Smooth muscle cell (in vitro differentiated cells): ENCODE data around the gene ADAT3. TPM values are rescaled to one million over a fixed set of nuclear protein-coding genes. Genes with fewer than 3 reads are reported as not detected.

ENCODE experiments used
- DNase-seq: peaks from one replicate; lab custom pipeline; 2025; ENCODE audit not compliant: unreplicated experiment; lab: John Stamatoyannopoulos, UW
- H2AFZ ChIP-seq: fragments of 200-600 bp; sonication (generic); 2 replicates; pipeline ENCODE4 v1.6.0; 2016; ENCODE audit warnings: antibody characterized with exemption, low read depth, mild to moderate bottlenecking
- H3F3A ChIP-seq: fragments of 200-600 bp; sonication (generic); 2 replicates; pipeline ENCODE4 v1.6.0; 2017; ENCODE audit warnings: antibody characterized with exemption, low read depth
- H3K27ac ChIP-seq: fragments of 200-600 bp; sonication (generic); 2 replicates; pipeline ENCODE4 v1.5.1; 2016; ENCODE audit warnings: low read depth, mild to moderate bottlenecking
- H3K27me3 ChIP-seq: fragments of 200-600 bp; sonication (generic); 2 replicates; pipeline ENCODE4 v1.6.1; 2016; ENCODE audit warnings: low read depth, mild to moderate bottlenecking
- H3K36me3 ChIP-seq: fragments of 200-600 bp; sonication (generic); 2 replicates; pipeline ENCODE4 v1.5.1; 2016; ENCODE audit warnings: low read depth
- H3K4me1 ChIP-seq: fragments of 200-600 bp; sonication (generic); 2 replicates; pipeline ENCODE4 v1.5.1; 2016; ENCODE audit warnings: low read depth
- H3K4me2 ChIP-seq: fragments of 200-600 bp; sonication (generic); 2 replicates; pipeline ENCODE4 v1.6.0; 2016; ENCODE audit warnings: mild to moderate bottlenecking
- H3K4me3 ChIP-seq: fragments of 200-600 bp; sonication (generic); 2 replicates; pipeline ENCODE4 v1.5.1; 2016; ENCODE audit warnings: mild to moderate bottlenecking
- H3K79me2 ChIP-seq: fragments of 200-600 bp; sonication (generic); 2 replicates; pipeline ENCODE4 v1.6.0; 2016; ENCODE audit warnings: low read depth, mild to moderate bottlenecking
- H3K9ac ChIP-seq: fragments of 200-600 bp; sonication (generic); 2 replicates; pipeline ENCODE4 v1.6.0; 2016; ENCODE audit warnings: low read depth
- H3K9me3 ChIP-seq: fragments of 200-600 bp; sonication (generic); replicated peaks from 2 replicates; pipeline ENCODE4 v1.5.1; 2016; ENCODE audit warnings: low read depth
- H4K20me1 ChIP-seq: fragments of 200-600 bp; sonication (generic); 2 replicates; pipeline ENCODE4 v1.6.0; 2016; ENCODE audit warnings: low read depth
- WGBS: methylation state at CpG from one replicate; pipeline ENCODE4 v1.1.7; 2016; ENCODE audit warnings: low lambda C conversion rate; 5-methylcytosine and 5-hydroxymethylcytosine counted together
- polyA plus RNA-seq: library from polyadenylated mRNA; unstranded; fragments of >200 nt; fragmentation: Nextera tagmentation; extraction: Ambion mirVana; gene quantifications from 2 replicates; pipeline ENCODE4 v1.2.1, GENCODE V29; 2016
- total RNA-seq: library from RNA; depleted of rRNA; stranded (reverse); fragments of >200 nt; gene quantifications from 2 replicates; pipeline ENCODE4 v1.2.3, GENCODE V29; 2014
- TF ChIP-seq, protein P1 (sequence below): fragments of 200-600 bp; sonication (generic); IDR thresholded peaks from 2 replicates; pipeline ENCODE4 v1.5.1; 2017; ENCODE audit warnings: borderline replicate concordance, mild to moderate bottlenecking, antibody characterized with exemption; ENCODE audit not compliant: insufficient read depth, poor library complexity, severe bottlenecking

Gene ADAT3
- total and polyA plus RNA-seq, 2 experiments from 2014 or later: 0.58 to 2.0 TPM

DNA sequence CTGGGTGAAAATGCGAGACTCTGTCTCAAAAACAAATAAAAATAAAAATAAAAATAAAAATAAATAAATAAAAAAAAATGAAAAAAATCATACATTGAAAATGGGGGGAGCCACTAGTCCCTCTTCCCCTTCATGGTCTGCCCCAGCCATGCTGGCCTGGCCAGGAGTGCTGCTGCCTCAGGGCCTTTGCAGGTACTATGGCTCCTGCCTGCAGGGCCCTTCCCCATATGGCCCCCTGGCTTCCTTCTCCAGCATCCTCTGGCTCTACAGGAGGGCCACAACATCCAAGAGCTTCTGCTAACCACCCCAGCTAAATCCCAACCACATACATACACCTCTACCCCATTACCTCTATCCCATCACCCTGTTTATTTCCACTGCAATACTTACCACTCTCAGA is 15.3 kb upstream of the ADAT3 start:
- H3K79me2 ChIP-seq: peaks cover 1% of the 10 kb centered on the region
- H3K4me3 ChIP-seq: no peak overlapping the region
- H3F3A ChIP-seq: peaks cover 5% of the 10 kb centered on the region
- no peaks in the 10 kb centered on the region for H3K36me3 ChIP-seq
- H3K4me1 ChIP-seq: peaks cover 9% of the 10 kb centered on the region
- H3K4me2 ChIP-seq: no peak overlapping the region
- 100% methylated on average over 1 of the region's 1 CpG for WGBS
- H3K27me3 ChIP-seq: no peaks in the 10 kb centered on the region
- no peaks in the 10 kb centered on the region for H3K9me3 ChIP-seq
- no peak for DNase-seq
- no peak overlapping the region for H2AFZ ChIP-seq
- TF ChIP-seq, protein P1, sequence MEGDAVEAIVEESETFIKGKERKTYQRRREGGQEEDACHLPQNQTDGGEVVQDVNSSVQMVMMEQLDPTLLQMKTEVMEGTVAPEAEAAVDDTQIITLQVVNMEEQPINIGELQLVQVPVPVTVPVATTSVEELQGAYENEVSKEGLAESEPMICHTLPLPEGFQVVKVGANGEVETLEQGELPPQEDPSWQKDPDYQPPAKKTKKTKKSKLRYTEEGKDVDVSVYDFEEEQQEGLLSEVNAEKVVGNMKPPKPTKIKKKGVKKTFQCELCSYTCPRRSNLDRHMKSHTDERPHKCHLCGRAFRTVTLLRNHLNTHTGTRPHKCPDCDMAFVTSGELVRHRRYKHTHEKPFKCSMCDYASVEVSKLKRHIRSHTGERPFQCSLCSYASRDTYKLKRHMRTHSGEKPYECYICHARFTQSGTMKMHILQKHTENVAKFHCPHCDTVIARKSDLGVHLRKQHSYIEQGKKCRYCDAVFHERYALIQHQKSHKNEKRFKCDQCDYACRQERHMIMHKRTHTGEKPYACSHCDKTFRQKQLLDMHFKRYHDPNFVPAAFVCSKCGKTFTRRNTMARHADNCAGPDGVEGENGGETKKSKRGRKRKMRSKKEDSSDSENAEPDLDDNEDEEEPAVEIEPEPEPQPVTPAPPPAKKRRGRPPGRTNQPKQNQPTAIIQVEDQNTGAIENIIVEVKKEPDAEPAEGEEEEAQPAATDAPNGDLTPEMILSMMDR: no peak
- H3K9ac ChIP-seq: no peak overlapping the region
- no peak overlapping the region for H3K27ac ChIP-seq
- peaks cover under 1% of the 10 kb centered on the region for H4K20me1 ChIP-seq

DNA sequence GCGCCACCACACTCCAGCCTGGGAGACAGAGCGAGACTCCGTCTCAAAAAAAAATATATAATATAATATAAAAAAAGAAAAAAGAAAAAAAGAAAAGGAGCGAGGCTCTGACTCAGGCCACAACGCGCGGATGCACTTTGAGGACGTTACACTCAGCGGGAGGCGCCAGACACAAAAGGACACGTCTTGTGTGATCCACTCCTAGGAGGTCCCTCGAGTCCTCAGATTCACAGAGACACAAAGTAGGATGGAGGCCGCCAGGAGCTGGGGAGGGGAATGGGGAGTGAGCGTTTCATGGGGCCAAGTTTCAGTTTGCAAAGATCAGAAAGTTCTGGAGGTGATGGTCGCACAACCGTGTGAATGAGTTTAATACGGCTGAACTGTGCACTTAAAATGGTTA is 11.4 kb upstream of the ADAT3 start:
- Histone ChIP-seq H3K4me3 (no peak overlapping the region), H3K4me1 (no peaks in the 10 kb centered on the region), H3K36me3 (no peaks in the 10 kb centered on the region), H3K9ac (no peak overlapping the region), H3K27ac (no peak overlapping the region), H4K20me1 (no peaks in the 10 kb centered on the region), H3K79me2 (no peaks in the 10 kb centered on the region), H3F3A (no peaks in the 10 kb centered on the region), H3K9me3 (no peaks in the 10 kb centered on the region), H3K4me2 (no peak overlapping the region), H2AFZ (no peak overlapping the region), H3K27me3 (no peaks in the 10 kb centered on the region)
- 80% methylated on average over 17 of the region's 17 CpGs for WGBS
- DNase-seq: no peak
- TF ChIP-seq, protein P1: no peak

DNA sequence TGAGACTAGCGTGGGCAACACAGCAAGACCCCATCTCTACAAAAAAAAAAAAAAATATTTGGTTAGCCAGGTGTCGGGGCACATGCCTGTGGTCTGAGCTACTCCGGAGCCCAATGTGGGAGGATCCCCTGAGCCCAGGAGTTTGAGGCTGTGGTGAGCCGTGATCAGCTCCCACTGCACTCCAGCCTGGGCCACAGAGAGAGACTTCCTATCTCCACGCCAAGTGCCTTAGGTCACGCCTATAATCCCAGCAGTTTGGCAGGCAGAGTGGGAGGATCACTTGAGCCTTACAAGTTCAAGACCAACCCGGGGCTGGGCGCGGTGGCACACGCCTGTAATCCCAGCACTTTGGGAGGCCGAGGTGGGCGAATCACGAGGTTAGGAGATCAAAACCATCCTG is 8.7 kb upstream of the ADAT3 start:
- TF ChIP-seq, protein P1: no peak
- Histone ChIP-seq H3K9ac (no peak overlapping the region), H3K4me1 (no peaks in the 10 kb centered on the region), H3K4me2 (no peak overlapping the region), H3K27me3 (no peaks in the 10 kb centered on the region), H3K79me2 (no peaks in the 10 kb centered on the region), H4K20me1 (no peaks in the 10 kb centered on the region), H3K9me3 (no peaks in the 10 kb centered on the region), H3F3A (no peaks in the 10 kb centered on the region), H3K36me3 (no peaks in the 10 kb centered on the region), H2AFZ (no peak overlapping the region), H3K4me3 (no peak overlapping the region), H3K27ac (no peak overlapping the region)
- 80% methylated on average over 13 of the region's 13 CpGs for WGBS
- DNase-seq: no peak

DNA sequence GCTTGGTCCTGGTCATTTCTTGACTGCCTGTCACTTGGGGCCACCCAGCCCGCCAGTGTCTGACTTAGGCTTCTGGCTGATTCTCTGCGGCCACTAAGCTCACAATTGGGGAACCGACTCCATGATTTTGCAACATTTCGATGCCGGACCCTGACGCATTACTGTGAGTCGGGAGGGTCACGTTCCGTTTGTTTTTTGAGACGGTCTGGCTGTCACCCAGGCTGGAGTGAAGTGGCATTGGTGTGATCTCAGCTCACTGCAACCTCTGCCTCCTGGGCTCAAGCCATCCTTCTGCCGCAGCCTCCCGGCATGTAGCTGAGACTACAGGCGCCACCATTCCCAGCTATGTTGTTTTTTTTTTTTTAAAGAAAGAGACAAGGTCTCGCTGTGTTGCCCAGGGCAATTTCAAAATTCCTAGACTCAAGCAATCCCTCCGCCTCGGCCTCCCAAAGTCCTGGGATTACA is 3.2 kb upstream of the ADAT3 start:
- no peaks in the 10 kb centered on the region for H4K20me1 ChIP-seq
- H3K9ac ChIP-seq: no peak overlapping the region
- no peaks in the 10 kb centered on the region for H3K9me3 ChIP-seq
- H3K27ac ChIP-seq: no peak overlapping the region
- TF ChIP-seq, protein P1: no peak
- H3K4me3 ChIP-seq: no peak overlapping the region
- H3K36me3 ChIP-seq: no peaks in the 10 kb centered on the region
- H3K27me3 ChIP-seq: no peaks in the 10 kb centered on the region
- no peak for DNase-seq
- H3K4me1 ChIP-seq: peaks cover 5% of the 10 kb centered on the region
- WGBS: 93% methylated on average over 16 of the region's 16 CpGs
- H3K79me2 ChIP-seq: peaks cover 15% of the 10 kb centered on the region
- no peak overlapping the region for H3K4me2 ChIP-seq
- H2AFZ ChIP-seq: no peak overlapping the region
- H3F3A ChIP-seq: peaks cover 10% of the 10 kb centered on the region
